Measurements from ENCODE around the gene ZNF646. TPM values are rescaled to one million over a fixed set of nuclear protein-coding genes. Genes with fewer than 3 reads are reported as not detected.
"Not testable (repeated sequence)": the region's sequence is repeated elsewhere in the genome, so short reads cannot be mapped to it uniquely, and the experiment has no call there.

The ZNF646 gene
- total and polyA plus RNA-seq, 12 donors = 3.1 to 17.8 (median 13.6) TPM

- Histone ChIP-seq H3K4me3 (peak overlapping the region; percentile 54 to 78 (median 64)), H3K27me3 (no peaks in the 10 kb centered on the region), H3K4me1 (replicated peaks in 1 of 2) (peaks cover 6 to 10% of the 10 kb centered on the region in 2 donors), H3K36me3 (replicated peaks in 1 of 2) (peaks cover 0 to 14% of the 10 kb centered on the region in 2 donors), H3K27ac (peak overlapping the region; percentile 64 to 93 (median 79)), H3K9me3 (replicated peaks in 1 of 3) (no peaks in the 10 kb centered on the region)
- WGBS, 4 donors = 0 to 1% (median 0%) methylated on average over 18 to 20 of the region's 20 CpGs
- intact Hi-C loops (cut with DNase I) = no loop called here
- DNase-seq = peak in 3 of 7 donors; percentile 43 to 54 (median 53)
- TF ChIP-seq, protein P1, sequence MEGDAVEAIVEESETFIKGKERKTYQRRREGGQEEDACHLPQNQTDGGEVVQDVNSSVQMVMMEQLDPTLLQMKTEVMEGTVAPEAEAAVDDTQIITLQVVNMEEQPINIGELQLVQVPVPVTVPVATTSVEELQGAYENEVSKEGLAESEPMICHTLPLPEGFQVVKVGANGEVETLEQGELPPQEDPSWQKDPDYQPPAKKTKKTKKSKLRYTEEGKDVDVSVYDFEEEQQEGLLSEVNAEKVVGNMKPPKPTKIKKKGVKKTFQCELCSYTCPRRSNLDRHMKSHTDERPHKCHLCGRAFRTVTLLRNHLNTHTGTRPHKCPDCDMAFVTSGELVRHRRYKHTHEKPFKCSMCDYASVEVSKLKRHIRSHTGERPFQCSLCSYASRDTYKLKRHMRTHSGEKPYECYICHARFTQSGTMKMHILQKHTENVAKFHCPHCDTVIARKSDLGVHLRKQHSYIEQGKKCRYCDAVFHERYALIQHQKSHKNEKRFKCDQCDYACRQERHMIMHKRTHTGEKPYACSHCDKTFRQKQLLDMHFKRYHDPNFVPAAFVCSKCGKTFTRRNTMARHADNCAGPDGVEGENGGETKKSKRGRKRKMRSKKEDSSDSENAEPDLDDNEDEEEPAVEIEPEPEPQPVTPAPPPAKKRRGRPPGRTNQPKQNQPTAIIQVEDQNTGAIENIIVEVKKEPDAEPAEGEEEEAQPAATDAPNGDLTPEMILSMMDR (IDR thresholded peaks at IDR 0.05) = no peak
- no peak for TF ChIP-seq POLR2A (IDR thresholded peaks at IDR 0.05)
These were observed 19.8 kb downstream of the ZNF646 start for GRCh38 chr16:31094088-31094423.

GRCh38 chr16:31094424-31095120 lies 20.4 kb downstream of the ZNF646 start, which contains the start of gene VKORC1:
Gene VKORC1 (minus strand): TSS chr16:31094797. CDS start chr16:31094729, 68 bp downstream.
- no peaks in the 10 kb centered on the region for H3K27me3 ChIP-seq
- H3K36me3 ChIP-seq (replicated peaks in 1 of 2) = peaks cover 0 to 14% of the 10 kb centered on the region in 2 donors
- TF ChIP-seq POLR2A (IDR thresholded peaks at IDR 0.05) = peak; percentile 26 to 77
- TF ChIP-seq, protein P1 (IDR thresholded peaks at IDR 0.05) = peak in 1 of 6 experiments; percentile 3
- peak within 1 kb of the TSS; percentile 64 to 93 (median 79) for H3K27ac ChIP-seq
- H3K4me1 ChIP-seq (replicated peaks in 1 of 2) = peaks cover 6 to 10% of the 10 kb centered on the region in 2 donors
- intact Hi-C loops (cut with DNase I) = no loop called here
- DNase-seq = peak; percentile 93 to 98 (median 97)
- H3K9me3 ChIP-seq (replicated peaks in 1 of 3) = no peaks in the 10 kb centered on the region
- 0% methylated on average over 17 to 69 of the region's 69 CpGs for WGBS, 4 donors
- peak within 1 kb of the TSS; percentile 54 to 78 (median 64) for H3K4me3 ChIP-seq

- H3K27me3 ChIP-seq = no peaks in the 10 kb centered on the region
- no peaks in the 10 kb centered on the region for H3K4me1 ChIP-seq (replicated peaks in 1 of 2)
- WGBS, 4 donors = 60 to 71% (median 62%) methylated on average over 4 of the region's 4 CpGs
- H3K4me3 ChIP-seq = no peak overlapping the region
- H3K36me3 ChIP-seq (replicated peaks in 1 of 2) = no peaks in the 10 kb centered on the region
- DNase-seq = no peak
- H3K9me3 ChIP-seq (replicated peaks in 1 of 3) = no peaks in the 10 kb centered on the region
- intact Hi-C loops (cut with DNase I) = no loop called here
- no peak overlapping the region for H3K27ac ChIP-seq
- no peak for TF ChIP-seq POLR2A (IDR thresholded peaks at IDR 0.05)
- TF ChIP-seq, protein P1 (IDR thresholded peaks at IDR 0.05) = no peak
These were observed 25.8 kb downstream of the ZNF646 start for GRCh38 chr16:31099860-31100638.

GRCh38 chr16:31100876-31101641 lies 26.8 kb downstream of the ZNF646 start:
- H3K27ac ChIP-seq; H3K36me3 ChIP-seq (replicated peaks in 1 of 2); DNase-seq; H3K4me1 ChIP-seq (replicated peaks in 1 of 2); H3K9me3 ChIP-seq (replicated peaks in 1 of 3); H3K27me3 ChIP-seq; intact Hi-C loops (cut with DNase I); H3K4me3 ChIP-seq: not testable (repeated sequence)
- 79 to 87% (median 85%) methylated on average over 12 to 13 of the region's 13 CpGs for WGBS, 4 donors
